H9 (cell line): ENCODE data around the gene FAM151A. TPM values are rescaled to one million over a fixed set of nuclear protein-coding genes. Genes with fewer than 3 reads are reported as not detected.

Experiments used
- DNase-seq: peaks from one replicate; pipeline ENCODE4 v3.0.0-alpha.2; 2017
- H2AFZ ChIP-seq: one replicate; pipeline ENCODE4 v1.6.1; 2013; ENCODE audit warnings: mild to moderate bottlenecking, low read length, control low read depth, moderate library complexity
- H2AK5ac ChIP-seq: 2 replicates; pipeline ENCODE4 v1.6.1; 2013; ENCODE audit warnings: low read length, control low read depth, mixed read lengths; ENCODE audit not compliant: insufficient read length
- H2BK120ac ChIP-seq: one replicate; pipeline ENCODE4 v1.6.1; 2013; ENCODE audit warnings: low read depth, mild to moderate bottlenecking, low read length, control low read depth, inconsistent platforms; ENCODE audit not compliant: poor library complexity, severe bottlenecking
- H2BK12ac ChIP-seq: 2 replicates; pipeline ENCODE4 v1.6.1; 2013; ENCODE audit warnings: low read length, control low read depth, mixed read lengths, low read depth; ENCODE audit not compliant: insufficient read length
- H2BK15ac ChIP-seq: 2 replicates; pipeline ENCODE4 v1.6.1; 2013; ENCODE audit warnings: low read depth, low read length, control low read depth
- H2BK20ac ChIP-seq: one replicate; pipeline ENCODE4 v1.6.1; 2013; ENCODE audit warnings: low read depth, mild to moderate bottlenecking, low read length, control low read depth, inconsistent platforms; ENCODE audit not compliant: poor library complexity, severe bottlenecking
- H2BK5ac ChIP-seq: 2 replicates; pipeline ENCODE4 v1.6.1; 2013; ENCODE audit warnings: low read length, control low read depth, mixed read lengths; ENCODE audit not compliant: insufficient read length
- H3K14ac ChIP-seq: 2 replicates; pipeline ENCODE4 v1.6.1; 2013; ENCODE audit warnings: low read length, control low read depth; ENCODE audit not compliant: insufficient read depth
- H3K18ac ChIP-seq: 2 replicates; pipeline ENCODE4 v1.6.1; 2013; ENCODE audit warnings: low read depth, mild to moderate bottlenecking, mixed read lengths, low read length, control low read depth; ENCODE audit not compliant: insufficient read length
- H3K23ac ChIP-seq: 2 replicates; pipeline ENCODE4 v1.6.1; 2013; ENCODE audit warnings: low read length, control low read depth, mixed read lengths, low read depth; ENCODE audit not compliant: insufficient read length
- H3K23me2 ChIP-seq: 2 replicates; pipeline ENCODE4 v1.6.1; 2013; ENCODE audit warnings: low read depth, mild to moderate bottlenecking, mixed read lengths, low read length, control low read depth; ENCODE audit not compliant: insufficient read length, poor library complexity, severe bottlenecking
- H3K27ac ChIP-seq: 2 replicates; pipeline ENCODE4 v1.5.1; 2013; ENCODE audit warnings: low read length, control low read depth, mixed read lengths, low read depth; ENCODE audit not compliant: insufficient read length
- H3K27me3 ChIP-seq: 2 replicates; pipeline ENCODE4 v1.6.1; 2013; ENCODE audit warnings: low read length, control low read depth, inconsistent platforms; ENCODE audit not compliant: insufficient read depth
- H3K4ac ChIP-seq: 2 replicates; pipeline ENCODE4 v1.6.1; 2013; ENCODE audit warnings: low read depth, mild to moderate bottlenecking, control low read depth, inconsistent platforms, low read length, moderate library complexity
- H3K4me1 ChIP-seq: 2 replicates; pipeline ENCODE4 v1.6.1; 2013; ENCODE audit warnings: low read length, control low read depth, inconsistent platforms; ENCODE audit not compliant: insufficient read depth
- H3K4me2 ChIP-seq: 2 replicates; pipeline ENCODE4 v1.6.1; 2013; ENCODE audit warnings: low read length, control low read depth, mixed read lengths; ENCODE audit not compliant: insufficient read length, insufficient read depth
- H3K56ac ChIP-seq: 2 replicates; pipeline ENCODE4 v1.6.1; 2013; ENCODE audit warnings: low read depth, mild to moderate bottlenecking, mixed read lengths, low read length, control low read depth; ENCODE audit not compliant: insufficient read length
- H3K79me1 ChIP-seq: 2 replicates; pipeline ENCODE4 v1.6.1; 2013; ENCODE audit warnings: low read depth, mild to moderate bottlenecking, moderate library complexity, low read length, control low read depth, inconsistent platforms; ENCODE audit not compliant: insufficient read depth, poor library complexity, severe bottlenecking
- H3K79me2 ChIP-seq: 2 replicates; pipeline ENCODE4 v1.6.1; 2013; ENCODE audit warnings: low read length, control low read depth, inconsistent platforms; ENCODE audit not compliant: insufficient read depth
- H3K9ac ChIP-seq: 2 replicates; pipeline ENCODE4 v1.6.1; 2013; ENCODE audit warnings: low read length, control low read depth, mixed read lengths; ENCODE audit not compliant: insufficient read length; ENCODE audit errors: extremely low read depth
- H3K9me3 ChIP-seq: one replicate; pipeline ENCODE4 v1.6.1; 2013; ENCODE audit warnings: low read depth, low read length, inconsistent platforms; ENCODE audit not compliant: control insufficient read depth
- H3T11ph ChIP-seq: one replicate; pipeline ENCODE4 v1.6.1; 2013; ENCODE audit warnings: mild to moderate bottlenecking, low read length, control low read depth, inconsistent platforms
- H4K20me1 ChIP-seq: one replicate; pipeline ENCODE4 v1.6.1; 2013; ENCODE audit not compliant: control insufficient read depth, insufficient read length, insufficient read depth
- H4K5ac ChIP-seq: 2 replicates; pipeline ENCODE4 v1.6.1; 2013; ENCODE audit warnings: low read depth, mild to moderate bottlenecking, mixed read lengths, low read length, control low read depth; ENCODE audit not compliant: insufficient read length
- H4K8ac ChIP-seq: replicated peaks from 2 replicates; pipeline ENCODE4 v1.6.1; 2013; ENCODE audit warnings: low read length, control low read depth, mixed read lengths, low read depth; ENCODE audit not compliant: insufficient read length
- H4K91ac ChIP-seq: 2 replicates; pipeline ENCODE4 v1.6.1; 2013; ENCODE audit warnings: low read depth, mild to moderate bottlenecking, moderate library complexity, mixed read lengths, low read length, control low read depth; ENCODE audit not compliant: insufficient read length
- H3K27ac Mint-ChIP-seq, 3 experiments: 2 replicates in 2 of 3; 3 replicates in 1 of 3; pipeline ENCODE4 v1.8.0; 2020 to 2021; ENCODE audit warnings: mixed read lengths in 3 of 3, mild to moderate bottlenecking in 1 of 3, moderate library complexity in 1 of 3
- H3K27me3 Mint-ChIP-seq: 2 replicates; pipeline ENCODE4 v1.8.0; 2021; ENCODE audit warnings: low read depth, mild to moderate bottlenecking, moderate library complexity, mixed read lengths
- H3K36me3 Mint-ChIP-seq, 3 experiments: 2 replicates in 2 of 3; 3 replicates in 1 of 3; pipeline ENCODE4 v1.8.0; 2020 to 2021; ENCODE audit warnings: low read depth in 3 of 3, mixed read lengths in 3 of 3; ENCODE audit not compliant: insufficient read depth in 1 of 3
- H3K4me1 Mint-ChIP-seq, 2 experiments: 2 replicates each; pipeline ENCODE4 v1.8.0; 2020; ENCODE audit warnings: mixed read lengths in 2 of 2
- H3K4me3 Mint-ChIP-seq, 2 experiments: 2 replicates in 1 of 2; 3 replicates in 1 of 2; pipeline ENCODE4 v1.8.0; 2020 to 2021; ENCODE audit warnings: mild to moderate bottlenecking in 2 of 2, mixed read lengths in 2 of 2, moderate library complexity in 1 of 2
- H3K9me3 Mint-ChIP-seq, 2 experiments: 2 replicates in 1 of 2; 3 replicates in 1 of 2; pipeline ENCODE4 v1.8.0; 2020; ENCODE audit warnings: mild to moderate bottlenecking in 2 of 2, mixed read lengths in 2 of 2, moderate library complexity in 1 of 2
- WGBS: extraction: QIAGEN DNeasy Blood & Tissue Kit; methylation state at CpG from one replicate; pipeline ENCODE4 v1.1.7; 2013; ENCODE audit warnings: missing lambda C conversion rate, low lambda C conversion rate, mixed read lengths; ENCODE audit not compliant: insufficient read length; ENCODE audit errors: extremely low coverage; 5-methylcytosine and 5-hydroxymethylcytosine counted together
- total RNA-seq: library from RNA; stranded (reverse); gene quantifications from 2 replicates; pipeline ENCODE4 v1.2.1, GENCODE V29; 2021
- TF ChIP-seq, protein P1 (sequence below): fragments of 200-600 bp; sonication (generic); conservative IDR thresholded peaks from 3 replicates; pipeline ENCODE4 v1.8.0; 2021; ENCODE audit warnings: antibody characterized with exemption, mild to moderate bottlenecking

Gene FAM151A
- total RNA-seq, 1 experiment from 2014 or later: not detected

DNA sequence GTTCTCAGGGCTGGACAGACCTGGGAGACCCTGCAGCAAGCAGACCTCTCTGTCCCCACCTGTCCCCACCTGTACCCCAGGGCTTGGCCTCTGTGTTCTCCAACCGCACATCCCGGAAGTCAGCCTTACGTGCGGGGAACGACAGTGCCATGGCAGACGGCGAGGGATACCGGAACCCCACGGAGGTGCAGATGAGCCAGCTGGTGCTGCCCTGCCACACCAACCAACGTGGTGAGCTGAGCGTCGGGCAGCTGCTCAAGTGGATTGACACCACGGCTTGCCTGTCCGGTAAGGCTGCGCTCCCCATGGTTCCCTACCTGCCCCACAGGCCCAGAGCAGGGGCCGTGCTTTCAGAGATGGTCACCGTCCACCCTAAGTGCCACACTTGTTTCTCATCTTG, 38.8 kb downstream of the FAM151A start:
- no CpG with 5 or more reads among the region's 17 CpGs for WGBS
- Mint-ChIP-seq H3K36me3 (no peaks in the 10 kb centered on the region), H3K27me3 (no peaks in the 10 kb centered on the region), H3K27ac (peak overlapping the region in 2 of 3 experiments; percentile 48 to 49; a peak in 2 of 7 replicates), H3K9me3 (no peaks in the 10 kb centered on the region), H3K4me3 (no peak overlapping the region), H3K4me1 (peaks cover 30 to 39% of the 10 kb centered on the region in 2 experiments)
- Histone ChIP-seq H2AFZ (no peak overlapping the region), H3K79me1 (no peaks in the 10 kb centered on the region), H3K23me2 (no peaks in the 10 kb centered on the region), H3T11ph (no peak overlapping the region), H3K27me3 (no peaks in the 10 kb centered on the region), H2BK5ac (no peak overlapping the region), H4K91ac (peak overlapping the region; percentile 16), H2BK12ac (no peak overlapping the region), H3K56ac (no peak overlapping the region), H2AK5ac (no peak overlapping the region), H3K9ac (no peak overlapping the region), H4K20me1 (no peaks in the 10 kb centered on the region), H3K4me1 (peaks cover 3% of the 10 kb centered on the region; the same call in 1 of the 2 replicates), H3K4me2 (no peak overlapping the region), H3K27ac (no peak overlapping the region), H2BK120ac (no peak overlapping the region), H2BK15ac (no peak overlapping the region), H2BK20ac (no peak overlapping the region), H3K4ac (no peak overlapping the region), H3K18ac (no peak overlapping the region), H4K5ac (no peak overlapping the region), H3K14ac (peak overlapping the region; percentile 10; the same call in 1 of the 2 replicates), H3K9me3 (no peaks in the 10 kb centered on the region), H4K8ac (no peak overlapping the region), H3K23ac (no peak overlapping the region), H3K79me2 (no peaks in the 10 kb centered on the region)
- no peak for DNase-seq
- TF ChIP-seq, protein P1, sequence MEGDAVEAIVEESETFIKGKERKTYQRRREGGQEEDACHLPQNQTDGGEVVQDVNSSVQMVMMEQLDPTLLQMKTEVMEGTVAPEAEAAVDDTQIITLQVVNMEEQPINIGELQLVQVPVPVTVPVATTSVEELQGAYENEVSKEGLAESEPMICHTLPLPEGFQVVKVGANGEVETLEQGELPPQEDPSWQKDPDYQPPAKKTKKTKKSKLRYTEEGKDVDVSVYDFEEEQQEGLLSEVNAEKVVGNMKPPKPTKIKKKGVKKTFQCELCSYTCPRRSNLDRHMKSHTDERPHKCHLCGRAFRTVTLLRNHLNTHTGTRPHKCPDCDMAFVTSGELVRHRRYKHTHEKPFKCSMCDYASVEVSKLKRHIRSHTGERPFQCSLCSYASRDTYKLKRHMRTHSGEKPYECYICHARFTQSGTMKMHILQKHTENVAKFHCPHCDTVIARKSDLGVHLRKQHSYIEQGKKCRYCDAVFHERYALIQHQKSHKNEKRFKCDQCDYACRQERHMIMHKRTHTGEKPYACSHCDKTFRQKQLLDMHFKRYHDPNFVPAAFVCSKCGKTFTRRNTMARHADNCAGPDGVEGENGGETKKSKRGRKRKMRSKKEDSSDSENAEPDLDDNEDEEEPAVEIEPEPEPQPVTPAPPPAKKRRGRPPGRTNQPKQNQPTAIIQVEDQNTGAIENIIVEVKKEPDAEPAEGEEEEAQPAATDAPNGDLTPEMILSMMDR: no peak
